ENCODE data around the gene LRP1-AS.

DNA sequence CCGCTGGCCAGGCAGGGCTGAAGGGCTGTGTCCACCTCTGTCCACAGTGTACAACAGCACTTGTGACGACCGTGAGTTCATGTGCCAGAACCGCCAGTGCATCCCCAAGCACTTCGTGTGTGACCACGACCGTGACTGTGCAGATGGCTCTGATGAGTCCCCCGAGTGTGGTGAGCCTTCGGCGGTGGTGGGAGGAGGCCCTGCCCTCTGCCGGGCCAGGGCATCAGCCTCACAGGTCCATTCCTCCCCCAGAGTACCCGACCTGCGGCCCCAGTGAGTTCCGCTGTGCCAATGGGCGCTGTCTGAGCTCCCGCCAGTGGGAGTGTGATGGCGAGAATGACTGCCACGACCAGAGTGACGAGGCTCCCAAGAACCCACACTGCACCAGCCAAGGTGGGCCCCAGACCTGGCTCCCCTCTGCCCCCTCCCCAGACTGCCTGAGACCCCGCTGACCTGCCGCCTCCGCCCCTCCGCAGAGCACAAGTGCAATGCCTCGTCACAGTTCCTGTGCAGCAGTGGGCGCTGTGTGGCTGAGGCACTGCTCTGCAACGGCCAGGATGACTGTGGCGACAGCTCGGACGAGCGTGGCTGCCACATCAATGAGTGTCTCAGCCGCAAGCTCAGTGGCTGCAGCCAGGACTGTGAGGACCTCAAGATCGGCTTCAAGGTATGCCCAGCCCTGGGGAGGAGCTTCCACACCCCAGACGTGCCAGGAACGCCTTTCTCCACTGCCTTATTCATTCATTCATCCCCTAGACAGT is 48.4 kb upstream of the LRP1-AS start:
- TF ChIP-seq, protein P1, sequence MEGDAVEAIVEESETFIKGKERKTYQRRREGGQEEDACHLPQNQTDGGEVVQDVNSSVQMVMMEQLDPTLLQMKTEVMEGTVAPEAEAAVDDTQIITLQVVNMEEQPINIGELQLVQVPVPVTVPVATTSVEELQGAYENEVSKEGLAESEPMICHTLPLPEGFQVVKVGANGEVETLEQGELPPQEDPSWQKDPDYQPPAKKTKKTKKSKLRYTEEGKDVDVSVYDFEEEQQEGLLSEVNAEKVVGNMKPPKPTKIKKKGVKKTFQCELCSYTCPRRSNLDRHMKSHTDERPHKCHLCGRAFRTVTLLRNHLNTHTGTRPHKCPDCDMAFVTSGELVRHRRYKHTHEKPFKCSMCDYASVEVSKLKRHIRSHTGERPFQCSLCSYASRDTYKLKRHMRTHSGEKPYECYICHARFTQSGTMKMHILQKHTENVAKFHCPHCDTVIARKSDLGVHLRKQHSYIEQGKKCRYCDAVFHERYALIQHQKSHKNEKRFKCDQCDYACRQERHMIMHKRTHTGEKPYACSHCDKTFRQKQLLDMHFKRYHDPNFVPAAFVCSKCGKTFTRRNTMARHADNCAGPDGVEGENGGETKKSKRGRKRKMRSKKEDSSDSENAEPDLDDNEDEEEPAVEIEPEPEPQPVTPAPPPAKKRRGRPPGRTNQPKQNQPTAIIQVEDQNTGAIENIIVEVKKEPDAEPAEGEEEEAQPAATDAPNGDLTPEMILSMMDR (IDR thresholded peaks at IDR 0.05; ENCODE audit: insufficient read depth, low read depth, low read length), result no peak
- TF ChIP-seq EZH2 (IDR thresholded peaks at IDR 0.05; ENCODE audit: insufficient read depth, low read length), result no peak
